ENCODE data around the gene TUBB. TPM values are rescaled to one million over a fixed set of nuclear protein-coding genes. Genes with fewer than 3 reads are reported as not detected.

TUBB gene
- total RNA-seq, 1 donor from 2014 or later = 913 TPM

- intact Hi-C loops (cut with micrococcal nuclease) = loop anchor here (1.0 to 5.0 kb wide), 14 partner anchors 30 to 1461 kb away; partner anchors contain the start of genes ABCF1, ATAT1, C6orf136 and CSNK2B
Measured at GRCh38 chr6:30717129-30717844, 2.9 kb upstream of the TUBB start, which contains the start of gene MDC1. Gene MDC1, minus strand, starts transcription at chr6:30717281. Its CDS starts 2,106 bp downstream, at chr6:30715175.

GRCh38 chr6:30717845-30718720, 2.1 kb upstream of the TUBB start:
- intact Hi-C loops (cut with micrococcal nuclease) = loop anchor here (1.0 to 5.0 kb wide), 14 partner anchors 31 to 1460 kb away; partner anchors contain the start of genes ABCF1, ATAT1, C6orf136 and CSNK2B

GRCh38 chr6:30719356-30719755, 796 bp upstream of the TUBB start:
- intact Hi-C loops (cut with micrococcal nuclease) = loop anchor here (5.0 kb wide), 1 partner anchor 948 kb away; the partner anchor contains the start of genes CSNK2B and LY6G5B

GRCh38 chr6:30720738-30721197, 616 bp downstream of the TUBB start:
- intact Hi-C loops (cut with micrococcal nuclease) = loop anchor here (1.0 to 10.0 kb wide), 7 partner anchors 38 to 900 kb away; partner anchors contain the start of genes ABCF1, ATP6V1G2, NFKBIL1 and PPP1R11

- intact Hi-C loops (cut with micrococcal nuclease) = loop anchor here (1.0 to 10.0 kb wide), 10 partner anchors 10 to 825 kb away; partner anchors contain the start of genes ABCF1, ATP6V1G2, FLOT1 and NFKBIL1
Measured at GRCh38 chr6:30721198-30722024, 1.3 kb downstream of the TUBB start.

GRCh38 chr6:30722025-30722279, 1.8 kb downstream of the TUBB start:
- intact Hi-C loops (cut with micrococcal nuclease) = loop anchor here (1.0 to 10.0 kb wide), 5 partner anchors 9 to 757 kb away; partner anchors contain the start of gene FLOT1

GRCh38 chr6:30722280-30723112, 2.3 kb downstream of the TUBB start:
- intact Hi-C loops (cut with micrococcal nuclease) = loop anchor here (1.0 to 10.0 kb wide), 5 partner anchors 9 to 758 kb away; partner anchors contain the start of gene FLOT1

- intact Hi-C loops (cut with micrococcal nuclease) = loop anchor here (2.0 to 10.0 kb wide), 2 partner anchors 180 to 758 kb away; no protein-coding TSS in a partner anchor
Measured at GRCh38 chr6:30723159-30723842, 3.1 kb downstream of the TUBB start.

- intact Hi-C loops (cut with micrococcal nuclease) = loop anchor here (2.0 to 10.0 kb wide), 2 partner anchors 181 to 759 kb away; no protein-coding TSS in a partner anchor
Measured at GRCh38 chr6:30723843-30724741, 3.9 kb downstream of the TUBB start.

- intact Hi-C loops (cut with micrococcal nuclease) = loop anchor here (10.0 kb wide), 1 partner anchor 760 kb away; no protein-coding TSS in a partner anchor
Measured at GRCh38 chr6:30724906-30725667, 4.9 kb downstream of the TUBB start.

- intact Hi-C loops (cut with micrococcal nuclease) = loop anchor here (10.0 kb wide), 1 partner anchor 761 kb away; no protein-coding TSS in a partner anchor
Measured at GRCh38 chr6:30725713-30726505, 5.8 kb downstream of the TUBB start.

GRCh38 chr6:30726506-30727413, 6.6 kb downstream of the TUBB start:
- intact Hi-C loops (cut with micrococcal nuclease) = loop anchor here (10.0 kb wide), 1 partner anchor 762 kb away; no protein-coding TSS in a partner anchor

- intact Hi-C loops (cut with micrococcal nuclease) = loop anchor here (10.0 kb wide), 1 partner anchor 763 kb away; no protein-coding TSS in a partner anchor
Measured at GRCh38 chr6:30727920-30728553, 7.9 kb downstream of the TUBB start.

GRCh38 chr6:30730601-30731435, 10.7 kb downstream of the TUBB start:
- intact Hi-C loops (cut with micrococcal nuclease) = loop anchor here (1.0 to 2.0 kb wide), 3 partner anchors 9 to 190 kb away; partner anchors contain the start of gene ATAT1
